ENCODE results near the gene GNA12.

Gene GNA12

GRCh38 chr7:2713978-2714377 lies 130.1 kb downstream of the GNA12 start:
- Histone ChIP-seq H3K4me1 (ENCODE audit: control insufficient read depth, low read length) (peaks cover 60% of the 10 kb centered on the region), H3K9me2 (replicated peaks; ENCODE audit: control insufficient read depth, low read length) (no peaks in the 10 kb centered on the region), H3K4me2 (ENCODE audit: low read length) (no peak overlapping the region), H3K9me3 (ENCODE audit: control insufficient read depth, insufficient read depth, low read length) (no peaks in the 10 kb centered on the region), H3F3A (ENCODE audit: control insufficient read depth, insufficient read depth) (peaks cover 13% of the 10 kb centered on the region), H3K27ac (ENCODE audit: low read depth, low read length) (no peak overlapping the region), H3K79me2 (ENCODE audit: control insufficient read depth, low read length) (no peaks in the 10 kb centered on the region), H3K36me3 (ENCODE audit: control insufficient read depth, low read length) (no peaks in the 10 kb centered on the region), H3K4me3 (ENCODE audit: low read length) (no peak overlapping the region), H3K27me3 (ENCODE audit: control insufficient read depth, low read length) (peaks cover 44% of the 10 kb centered on the region), H4K20me1 (ENCODE audit: control insufficient read depth, insufficient read depth, low read depth, low read length) (peaks cover 18% of the 10 kb centered on the region; the same call in 1 of the 2 replicates)
- no peak for TF ChIP-seq EZH2phosphoT487 (IDR thresholded peaks at IDR 0.05; ENCODE audit: borderline replicate concordance, low read length)
- no peak for TF ChIP-seq CTCF (IDR thresholded peaks at IDR 0.05; ENCODE audit: low read depth, low read length, poor library complexity, severe bottlenecking)

- Histone ChIP-seq H3K27ac (ENCODE audit: low read depth, low read length) (no peak overlapping the region), H4K20me1 (ENCODE audit: control insufficient read depth, insufficient read depth, low read depth, low read length) (peaks cover 13% of the 10 kb centered on the region; the same call in 1 of the 2 replicates), H3K4me1 (ENCODE audit: control insufficient read depth, low read length) (peaks cover 64% of the 10 kb centered on the region), H3K36me3 (ENCODE audit: control insufficient read depth, low read length) (no peaks in the 10 kb centered on the region), H3K9me3 (ENCODE audit: control insufficient read depth, insufficient read depth, low read length) (no peaks in the 10 kb centered on the region), H3K9me2 (replicated peaks; ENCODE audit: control insufficient read depth, low read length) (no peaks in the 10 kb centered on the region), H3K27me3 (ENCODE audit: control insufficient read depth, low read length) (peaks cover 42% of the 10 kb centered on the region), H3K79me2 (ENCODE audit: control insufficient read depth, low read length) (no peaks in the 10 kb centered on the region), H3K4me3 (ENCODE audit: low read length) (no peak overlapping the region), H3K4me2 (ENCODE audit: low read length) (no peak overlapping the region), H3F3A (ENCODE audit: control insufficient read depth, insufficient read depth) (peaks cover 13% of the 10 kb centered on the region)
- TF ChIP-seq CTCF (IDR thresholded peaks at IDR 0.05; ENCODE audit: low read depth, low read length, poor library complexity, severe bottlenecking), result peak; percentile 24
- TF ChIP-seq EZH2phosphoT487 (IDR thresholded peaks at IDR 0.05; ENCODE audit: borderline replicate concordance, low read length), result no peak
Observed at GRCh38 chr7:2713370-2713769, 130.7 kb downstream of the GNA12 start.

- H3K4me2 ChIP-seq (ENCODE audit: low read length), result no peak overlapping the region
- H3K9me3 ChIP-seq (ENCODE audit: control insufficient read depth, insufficient read depth, low read length), result no peaks in the 10 kb centered on the region
- no peak overlapping the region for H3K27ac ChIP-seq (ENCODE audit: low read depth, low read length)
- no peaks in the 10 kb centered on the region for H3K79me2 ChIP-seq (ENCODE audit: control insufficient read depth, low read length)
- peaks cover 13% of the 10 kb centered on the region for H3F3A ChIP-seq (ENCODE audit: control insufficient read depth, insufficient read depth)
- H3K36me3 ChIP-seq (ENCODE audit: control insufficient read depth, low read length), result no peaks in the 10 kb centered on the region
- H4K20me1 ChIP-seq (ENCODE audit: control insufficient read depth, insufficient read depth, low read depth, low read length), result peaks cover 9% of the 10 kb centered on the region; the same call in 1 of the 2 replicates
- peaks cover 52% of the 10 kb centered on the region for H3K4me1 ChIP-seq (ENCODE audit: control insufficient read depth, low read length)
- no peaks in the 10 kb centered on the region for H3K9me2 ChIP-seq (replicated peaks; ENCODE audit: control insufficient read depth, low read length)
- TF ChIP-seq CTCF (IDR thresholded peaks at IDR 0.05; ENCODE audit: low read depth, low read length, poor library complexity, severe bottlenecking) (no peak), EZH2phosphoT487 (IDR thresholded peaks at IDR 0.05; ENCODE audit: borderline replicate concordance, low read length) (no peak)
- H3K27me3 ChIP-seq (ENCODE audit: control insufficient read depth, low read length), result peaks cover 32% of the 10 kb centered on the region
- H3K4me3 ChIP-seq (ENCODE audit: low read length), result no peak overlapping the region
Observed at GRCh38 chr7:2711895-2712675, 132.0 kb downstream of the GNA12 start.
